Measurements from ENCODE around the gene HSBP1L1.

The HSBP1L1 gene

GRCh38 chr18:79938196-79938595 lies 26.2 kb upstream of the HSBP1L1 start:
- H3K27ac ChIP-seq (ENCODE audit: poor library complexity, severe bottlenecking), result no peak overlapping the region

GRCh38 chr18:79939096-79939495 lies 25.3 kb upstream of the HSBP1L1 start:
- Histone ChIP-seq H3K36me3 (ENCODE audit: low read depth) (peaks cover 30% of the 10 kb centered on the region; the same call in 1 of the 2 replicates), H3K27ac (ENCODE audit: poor library complexity, severe bottlenecking) (no peak overlapping the region), H3K4me1 (ENCODE audit: insufficient read depth, poor library complexity, severe bottlenecking) (no peaks in the 10 kb centered on the region), H3K9me3 (ENCODE audit: severe bottlenecking) (no peaks in the 10 kb centered on the region), H3K4me3 (ENCODE audit: severe bottlenecking) (no peak overlapping the region), H3K27me3 (ENCODE audit: insufficient read depth, poor library complexity, severe bottlenecking) (no peaks in the 10 kb centered on the region)
- DNase-seq (ENCODE audit: low spot score) (no peak), ATAC-seq (ENCODE audit: low read depth) (no peak)
- no peak for TF ChIP-seq CTCF (IDR thresholded peaks at IDR 0.05; ENCODE audit: poor library complexity, severe bottlenecking)

More at GRCh38 chr18:79938196-79938595, 26.2 kb upstream of the HSBP1L1 start:
- Histone ChIP-seq H3K36me3 (ENCODE audit: low read depth) (peaks cover 33% of the 10 kb centered on the region; the same call in 1 of the 2 replicates), H3K9me3 (ENCODE audit: severe bottlenecking) (peaks cover 2% of the 10 kb centered on the region), H3K27me3 (ENCODE audit: insufficient read depth, poor library complexity, severe bottlenecking) (no peaks in the 10 kb centered on the region), H3K4me3 (ENCODE audit: severe bottlenecking) (no peak overlapping the region), H3K4me1 (ENCODE audit: insufficient read depth, poor library complexity, severe bottlenecking) (no peaks in the 10 kb centered on the region)
- DNase-seq (ENCODE audit: low spot score) (peak; percentile 18), ATAC-seq (ENCODE audit: low read depth) (no peak)
- no peak for TF ChIP-seq CTCF (IDR thresholded peaks at IDR 0.05; ENCODE audit: poor library complexity, severe bottlenecking)

GRCh38 chr18:79940126-79940813 lies 24.2 kb upstream of the HSBP1L1 start:
- H3K27ac ChIP-seq (ENCODE audit: poor library complexity, severe bottlenecking), result no peak overlapping the region
- DNase-seq (ENCODE audit: low spot score), result no peak
- ATAC-seq (ENCODE audit: low read depth), result no peak
- H3K9me3 ChIP-seq (ENCODE audit: severe bottlenecking), result no peaks in the 10 kb centered on the region
- no peak overlapping the region for H3K4me3 ChIP-seq (ENCODE audit: severe bottlenecking)
- peaks cover 28% of the 10 kb centered on the region; the same call in 1 of the 2 replicates for H3K36me3 ChIP-seq (ENCODE audit: low read depth)
- TF ChIP-seq CTCF (IDR thresholded peaks at IDR 0.05; ENCODE audit: poor library complexity, severe bottlenecking), result no peak
- H3K4me1 ChIP-seq (ENCODE audit: insufficient read depth, poor library complexity, severe bottlenecking), result no peaks in the 10 kb centered on the region
- H3K27me3 ChIP-seq (ENCODE audit: insufficient read depth, poor library complexity, severe bottlenecking), result no peaks in the 10 kb centered on the region

- no peak for TF ChIP-seq CTCF (IDR thresholded peaks at IDR 0.05; ENCODE audit: poor library complexity, severe bottlenecking)
- DNase-seq (ENCODE audit: low spot score) (no peak), ATAC-seq (ENCODE audit: low read depth) (no peak)
- Histone ChIP-seq H3K9me3 (ENCODE audit: severe bottlenecking) (no peaks in the 10 kb centered on the region), H3K27me3 (ENCODE audit: insufficient read depth, poor library complexity, severe bottlenecking) (no peaks in the 10 kb centered on the region), H3K4me1 (ENCODE audit: insufficient read depth, poor library complexity, severe bottlenecking) (no peaks in the 10 kb centered on the region), H3K27ac (ENCODE audit: poor library complexity, severe bottlenecking) (no peak overlapping the region), H3K36me3 (ENCODE audit: low read depth) (0 out of 2 replicates have a peak, but pooled peaks cover 26% of the 10 kb centered on the region), H3K4me3 (ENCODE audit: severe bottlenecking) (no peak overlapping the region)
These were observed 23.5 kb upstream of the HSBP1L1 start for GRCh38 chr18:79940814-79941472.

Measured in RWPE2 (cell line).